Karpas-422 (cell line): ENCODE results near the gene NNT. TPM values are rescaled to one million over a fixed set of nuclear protein-coding genes. Genes with fewer than 3 reads are reported as not detected.
"Not testable (repeated sequence)": the region's sequence is repeated elsewhere in the genome, so short reads cannot be mapped to it uniquely, and the experiment has no call there.

Experiments used
- DNase-seq: peaks from one replicate; pipeline ENCODE4 v3.0.0-alpha.2; 2015
- H2AFZ ChIP-seq: fragments of 200-600 bp; sonication (generic); 2 replicates; pipeline ENCODE4 v1.6.1; 2014; ENCODE audit warnings: antibody characterized with exemption, low read length, mixed read lengths
- H3K27ac ChIP-seq: fragments of 200-600 bp; sonication (generic); 2 replicates; pipeline ENCODE4 v1.5.1; 2014; ENCODE audit warnings: mild to moderate bottlenecking, low read length, moderate library complexity
- H3K27me3 ChIP-seq: fragments of 200-600 bp; sonication (generic); 2 replicates; pipeline ENCODE4 v1.6.1; 2014; ENCODE audit warnings: low read length, mixed read lengths
- H3K36me3 ChIP-seq: fragments of 200-600 bp; sonication (generic); 2 replicates; pipeline ENCODE4 v1.6.1; 2014; ENCODE audit warnings: low read length, mixed read lengths; ENCODE audit not compliant: insufficient read depth
- H3K4me1 ChIP-seq: fragments of 200-600 bp; sonication (generic); 2 replicates; pipeline ENCODE4 v1.6.1; 2014; ENCODE audit warnings: mild to moderate bottlenecking, low read length, mixed read lengths
- H3K4me2 ChIP-seq: fragments of 200-600 bp; sonication (generic); 2 replicates; pipeline ENCODE4 v1.6.1; 2014; ENCODE audit warnings: low read length, low read depth, mild to moderate bottlenecking; ENCODE audit not compliant: poor library complexity, severe bottlenecking
- H3K4me3 ChIP-seq: fragments of 200-600 bp; sonication (generic); 2 replicates; pipeline ENCODE4 v1.5.1; 2014; ENCODE audit warnings: mild to moderate bottlenecking, antibody characterized with exemption, low read length, mixed read lengths
- H3K79me2 ChIP-seq: fragments of 200-600 bp; sonication (generic); 2 replicates; pipeline ENCODE4 v1.6.1; 2014; ENCODE audit warnings: mild to moderate bottlenecking, low read length, mixed read lengths
- H3K9ac ChIP-seq: fragments of 200-600 bp; sonication (generic); 2 replicates; pipeline ENCODE4 v1.6.0; 2014; ENCODE audit warnings: low read length
- H3K9me2 ChIP-seq: fragments of 200-600 bp; sonication (generic), shearing (Covaris generic); replicated peaks from 2 replicates; pipeline ENCODE4 v1.6.0; 2014; ENCODE audit warnings: mild to moderate bottlenecking, low read length, moderate library complexity; ENCODE audit not compliant: insufficient read depth
- H3K9me3 ChIP-seq: fragments of 300-700, 200-600 bp; sonication (generic); 2 replicates; pipeline ENCODE4 v1.6.1; 2014; ENCODE audit warnings: low read length, mixed read lengths
- H4K20me1 ChIP-seq: fragments of 200-600 bp; sonication (generic); 2 replicates; pipeline ENCODE4 v1.6.1; 2014; ENCODE audit warnings: mild to moderate bottlenecking, antibody characterized with exemption, low read length, low read depth; ENCODE audit not compliant: insufficient read depth
- total RNA-seq: library from RNA; depleted of rRNA; stranded (reverse); fragments of >200 nt; shearing (Covaris generic); gene quantifications from 2 replicates; pipeline ENCODE4 v1.2.3, GENCODE V29; 2014; ENCODE audit warnings: low replicate concordance

Gene NNT
- total RNA-seq, 1 experiment from 2014 or later = 96.9 TPM

GRCh38 chr5:43696444-43696843 lies 93.5 kb downstream of the NNT start:
- H3K9ac ChIP-seq, H3K4me2 ChIP-seq, H3K9me2 ChIP-seq, H2AFZ ChIP-seq, DNase-seq, H3K27me3 ChIP-seq, H3K27ac ChIP-seq, H3K4me3 ChIP-seq, H4K20me1 ChIP-seq, H3K4me1 ChIP-seq: not testable (repeated sequence)
- Histone ChIP-seq H3K79me2 (peaks cover 33% of the 10 kb centered on the region), H3K36me3 (peaks cover 35% of the 10 kb centered on the region), H3K9me3 (peaks cover 10% of the 10 kb centered on the region; the same call in 1 of the 2 replicates)

GRCh38 chr5:43699910-43700309 lies 96.9 kb downstream of the NNT start:
- H4K20me1 ChIP-seq = no peaks in the 10 kb centered on the region
- peaks cover 11% of the 10 kb centered on the region for H3K79me2 ChIP-seq
- H3K4me2 ChIP-seq = no peak overlapping the region
- H3K4me3 ChIP-seq = no peak overlapping the region
- H3K4me1 ChIP-seq = peaks cover under 1% of the 10 kb centered on the region; the same call in 1 of the 2 replicates
- H3K36me3 ChIP-seq = peaks cover 42% of the 10 kb centered on the region
- no peak overlapping the region for H3K27ac ChIP-seq
- H3K9me2 ChIP-seq = no peaks in the 10 kb centered on the region
- DNase-seq = no peak
- H2AFZ ChIP-seq = no peak overlapping the region
- H3K9ac ChIP-seq = no peak overlapping the region
- peaks cover 7% of the 10 kb centered on the region; the same call in 1 of the 2 replicates for H3K9me3 ChIP-seq
- H3K27me3 ChIP-seq = no peaks in the 10 kb centered on the region

DNA sequence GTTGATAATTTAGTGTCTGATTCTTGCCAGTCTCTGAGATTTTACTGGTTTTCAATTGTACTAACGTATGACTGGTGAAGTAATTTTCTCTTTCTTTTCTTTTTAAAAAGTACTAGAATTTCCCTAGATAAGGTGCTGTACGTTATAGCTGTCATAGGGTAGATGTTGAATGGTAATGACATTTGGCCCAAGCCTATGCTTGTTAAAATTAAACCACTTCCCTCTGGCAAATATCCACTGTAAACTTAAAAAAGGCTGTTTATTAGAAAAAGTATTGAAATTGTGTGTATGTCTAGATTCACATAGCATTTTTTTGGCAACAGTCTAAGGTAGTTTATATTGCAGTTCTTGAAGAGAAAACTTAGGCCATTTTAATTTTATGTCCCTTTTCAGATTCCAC lies 97.6 kb downstream of the NNT start:
- Histone ChIP-seq H3K9me2 (no peaks in the 10 kb centered on the region), H3K9ac (no peak overlapping the region), H3K36me3 (peaks cover 42% of the 10 kb centered on the region), H2AFZ (no peak overlapping the region), H3K27ac (no peak overlapping the region), H4K20me1 (no peaks in the 10 kb centered on the region), H3K79me2 (peaks cover 4% of the 10 kb centered on the region), H3K27me3 (no peaks in the 10 kb centered on the region), H3K9me3 (peaks cover under 1% of the 10 kb centered on the region; the same call in 1 of the 2 replicates), H3K4me1 (peaks cover 4% of the 10 kb centered on the region; the same call in 1 of the 2 replicates), H3K4me3 (no peak overlapping the region), H3K4me2 (no peak overlapping the region)
- no peak for DNase-seq

GRCh38 chr5:43701227-43701626 lies 98.2 kb downstream of the NNT start:
- Histone ChIP-seq H4K20me1 (no peaks in the 10 kb centered on the region), H3K4me2 (no peak overlapping the region), H3K79me2 (0 out of 2 replicates have a peak, but pooled peaks cover 3% of the 10 kb centered on the region), H3K9me2 (no peaks in the 10 kb centered on the region), H3K4me3 (no peak overlapping the region), H2AFZ (no peak overlapping the region), H3K27ac (no peak overlapping the region), H3K9me3 (no peaks in the 10 kb centered on the region), H3K9ac (no peak overlapping the region), H3K4me1 (peaks cover 4% of the 10 kb centered on the region; the same call in 1 of the 2 replicates), H3K36me3 (peaks cover 39% of the 10 kb centered on the region), H3K27me3 (no peaks in the 10 kb centered on the region)
- DNase-seq = no peak

DNA sequence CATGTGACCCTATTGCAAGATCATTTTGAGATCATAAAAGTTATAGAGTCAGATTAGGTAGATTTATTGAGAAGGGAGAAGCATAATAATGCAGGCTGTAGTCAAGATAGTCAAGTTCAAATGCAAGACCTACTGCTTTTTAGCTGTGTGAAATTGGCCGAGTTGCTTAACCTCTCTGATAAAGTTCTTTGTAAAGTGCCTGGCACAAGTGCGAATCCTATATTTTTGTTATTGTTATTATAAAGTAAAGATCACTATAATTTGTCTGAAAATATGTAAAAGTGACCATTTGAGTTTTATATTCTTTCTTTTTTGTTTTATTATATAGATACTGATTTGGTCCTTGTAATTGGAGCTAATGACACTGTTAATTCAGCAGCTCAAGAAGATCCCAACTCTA lies 99.3 kb downstream of the NNT start:
- Histone ChIP-seq H3K27me3 (no peaks in the 10 kb centered on the region), H3K36me3 (peaks cover 34% of the 10 kb centered on the region), H3K9ac (no peak overlapping the region), H3K4me2 (no peak overlapping the region), H3K9me2 (no peaks in the 10 kb centered on the region), H3K4me1 (peaks cover 4% of the 10 kb centered on the region; the same call in 1 of the 2 replicates), H3K9me3 (no peaks in the 10 kb centered on the region), H3K79me2 (0 out of 2 replicates have a peak, but pooled peaks cover 3% of the 10 kb centered on the region), H4K20me1 (no peaks in the 10 kb centered on the region), H3K27ac (no peak overlapping the region), H2AFZ (no peak overlapping the region), H3K4me3 (no peak overlapping the region)
- no peak for DNase-seq

DNA sequence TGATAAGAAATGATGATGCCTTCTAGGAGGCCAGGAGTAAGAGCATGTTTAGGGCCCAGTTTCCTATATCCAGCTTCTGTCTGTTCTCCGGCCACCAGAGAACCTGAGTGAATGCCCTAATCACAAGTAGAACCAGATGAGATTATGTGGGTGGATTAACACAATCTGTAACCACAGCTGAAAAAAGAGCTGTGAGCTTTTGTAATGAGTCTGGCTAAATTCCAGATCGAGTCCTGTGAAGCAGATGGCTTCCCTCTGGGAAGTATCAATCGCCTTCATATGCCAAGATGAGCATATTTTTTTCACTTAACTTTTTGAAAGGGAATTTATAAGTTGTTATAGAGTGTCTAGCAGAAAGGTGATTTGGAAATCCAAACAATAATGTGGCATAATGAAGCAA lies 99.8 kb downstream of the NNT start:
- Histone ChIP-seq H3K79me2 (0 out of 2 replicates have a peak, but pooled peaks cover 3% of the 10 kb centered on the region), H3K4me2 (no peak overlapping the region), H3K9me2 (no peaks in the 10 kb centered on the region), H3K27ac (no peak overlapping the region), H3K4me1 (peaks cover 4% of the 10 kb centered on the region; the same call in 1 of the 2 replicates), H2AFZ (no peak overlapping the region), H3K4me3 (no peak overlapping the region), H3K27me3 (no peaks in the 10 kb centered on the region), H3K9ac (no peak overlapping the region), H3K9me3 (no peaks in the 10 kb centered on the region), H4K20me1 (no peaks in the 10 kb centered on the region), H3K36me3 (peaks cover 34% of the 10 kb centered on the region)
- no peak for DNase-seq

- no peak overlapping the region for H3K27ac ChIP-seq
Observed at GRCh38 chr5:43704243-43704642, 101.3 kb downstream of the NNT start.

GRCh38 chr5:43706576-43706975 lies 103.6 kb downstream of the NNT start:
- not testable (repeated sequence) for H3K9me3 ChIP-seq, H3K4me2 ChIP-seq, H4K20me1 ChIP-seq, H2AFZ ChIP-seq, H3K9ac ChIP-seq, DNase-seq, H3K4me1 ChIP-seq, H3K4me3 ChIP-seq, H3K9me2 ChIP-seq, H3K27ac ChIP-seq, H3K79me2 ChIP-seq, H3K27me3 ChIP-seq
- H3K36me3 ChIP-seq = peaks cover 33% of the 10 kb centered on the region

More at GRCh38 chr5:43704243-43704642, 101.3 kb downstream of the NNT start:
- peaks cover 4% of the 10 kb centered on the region; the same call in 1 of the 2 replicates for H3K4me1 ChIP-seq
- no peak overlapping the region for H3K4me2 ChIP-seq
- 0 out of 2 replicates have a peak, but pooled peaks cover 3% of the 10 kb centered on the region for H3K79me2 ChIP-seq
- no peaks in the 10 kb centered on the region for H3K9me2 ChIP-seq
- DNase-seq = no peak
- H3K9ac ChIP-seq = no peak overlapping the region
- H4K20me1 ChIP-seq = no peaks in the 10 kb centered on the region
- no peak overlapping the region for H3K4me3 ChIP-seq
- H3K27me3 ChIP-seq = no peaks in the 10 kb centered on the region
- no peaks in the 10 kb centered on the region for H3K9me3 ChIP-seq
- no peak overlapping the region for H2AFZ ChIP-seq
- peaks cover 34% of the 10 kb centered on the region for H3K36me3 ChIP-seq
